GM19452 (cell line): ENCODE measurements around the gene STUB1.
A peak's percentile ranks its signal among the peaks of the same experiment; 100 is the strongest.

Experiments
- ATAC-seq: cut with Tn5 transposase; IDR thresholded peaks from one replicate; pipeline ENCODE4 v1.9.1; 2021; ENCODE audit not compliant: unreplicated experiment

Gene STUB1

GRCh38 chr16:722835-723633 is 42.8 kb downstream of the STUB1 start:
- ATAC-seq = no peak

DNA sequence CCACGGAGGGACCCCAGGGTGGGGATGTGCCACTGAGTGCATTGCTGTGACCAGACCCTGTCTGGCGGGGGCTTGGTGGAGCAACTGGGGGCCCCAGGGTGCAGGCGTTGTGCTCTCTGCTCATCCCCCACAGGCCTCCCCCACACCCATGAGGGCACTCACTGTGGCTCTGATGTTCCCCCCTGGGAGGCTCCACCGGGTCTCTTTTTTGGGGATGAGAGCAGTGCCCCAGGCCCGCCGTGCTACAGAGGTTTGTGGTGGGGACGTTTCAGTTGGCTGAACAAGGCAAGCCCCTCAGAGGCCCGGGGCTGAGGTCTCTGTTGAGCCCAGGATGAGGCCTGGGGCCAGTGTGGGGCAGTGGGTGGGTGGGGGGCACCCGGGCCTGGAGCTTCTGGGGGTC is 43.5 kb downstream of the STUB1 start:
- ATAC-seq = no peak

GRCh38 chr16:724188-725040 is 44.2 kb downstream of the STUB1 start:
- ATAC-seq = no peak

GRCh38 chr16:725041-725376 is 44.8 kb downstream of the STUB1 start:
- no peak for ATAC-seq

DNA sequence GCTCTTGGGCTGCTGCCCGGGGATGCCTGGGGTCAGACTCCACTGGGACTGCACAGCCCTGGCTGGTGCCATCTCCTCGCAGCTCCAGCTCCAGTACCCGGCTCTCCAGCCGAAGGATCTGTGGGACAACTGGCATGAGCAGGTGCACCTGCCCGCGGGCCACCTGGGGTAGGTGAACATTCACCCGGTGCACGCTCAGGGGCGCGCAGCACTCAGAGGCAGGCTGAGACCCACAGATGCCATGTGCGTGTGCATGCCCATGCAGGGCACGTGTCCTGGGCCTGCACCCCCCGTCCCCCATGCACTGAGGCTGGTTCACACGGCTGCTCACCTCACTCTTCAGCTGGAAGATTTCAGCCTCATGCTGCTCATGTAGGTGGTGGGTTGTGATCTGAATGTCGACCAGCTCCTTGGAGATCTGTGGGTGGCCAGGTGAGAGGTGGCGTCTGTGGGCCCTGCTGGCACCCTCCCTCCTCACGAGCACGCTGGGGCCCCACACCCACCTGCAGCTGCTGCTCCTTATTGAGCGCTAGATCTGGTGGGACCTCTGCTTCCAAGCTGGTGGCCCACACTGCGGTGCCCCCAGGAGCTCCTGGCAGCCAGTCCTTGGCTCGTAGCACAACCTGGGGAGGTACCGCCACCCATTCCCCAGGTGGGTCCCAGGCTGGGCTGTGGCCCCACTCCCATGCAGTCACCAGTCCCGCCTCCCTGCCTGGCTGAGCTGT is 45.4 kb downstream of the STUB1 start:
- ATAC-seq = no peak

GRCh38 chr16:726188-726437 is 45.9 kb downstream of the STUB1 start:
- no peak for ATAC-seq

DNA sequence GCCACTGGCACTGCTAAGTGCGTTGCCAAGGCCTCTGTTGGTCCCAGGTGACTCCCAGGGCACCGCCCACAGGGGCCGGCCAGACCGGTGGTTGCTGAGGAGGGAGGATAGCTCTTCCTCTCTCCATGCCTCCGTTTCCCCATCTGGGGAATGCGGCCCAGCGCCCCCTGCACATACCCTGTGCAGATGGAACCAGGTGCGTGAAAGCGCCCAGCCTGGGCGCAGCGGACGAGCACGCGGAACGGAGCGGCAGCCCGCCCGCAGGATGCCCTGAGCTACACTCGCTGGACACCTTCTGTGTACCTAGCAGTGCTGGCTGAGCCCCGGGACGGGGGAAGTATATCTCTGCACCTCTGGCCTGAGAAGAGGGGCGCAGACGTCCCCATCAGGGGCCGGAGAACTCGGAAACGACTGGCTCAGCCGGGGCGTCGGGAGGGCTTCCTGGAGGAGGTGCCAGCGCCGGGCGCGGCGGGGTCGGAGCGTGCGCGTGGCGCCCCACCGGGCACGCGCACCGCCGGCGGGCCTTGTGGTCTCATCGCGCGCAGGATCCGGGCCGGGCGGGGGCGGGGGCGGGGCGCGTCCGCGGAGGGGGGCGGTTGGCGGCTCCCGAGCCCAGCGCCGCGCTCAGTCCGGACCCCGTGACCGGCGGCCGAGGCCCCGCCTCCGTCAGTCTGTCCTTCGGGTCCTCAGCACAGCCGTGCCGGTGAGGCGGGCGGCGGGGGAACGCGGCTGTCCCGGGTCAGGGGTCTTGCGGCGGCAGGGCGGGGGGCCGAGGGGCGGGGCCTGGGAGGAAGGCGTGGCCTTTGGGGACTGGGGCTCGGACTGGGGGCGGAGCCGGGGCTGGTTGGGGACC is 46.5 kb downstream of the STUB1 start, which contains the start of the genes CCDC78 and HAGHL:
TSS of gene CCDC78 (minus strand) at position 6 of the 853 bp plus-strand sequence. CDS start 76 bp downstream, outside the sequence.
TSS of gene HAGHL (plus strand) at position 669 of the 853 bp plus-strand sequence. CDS start 404 bp downstream, outside the sequence.
- peak; percentile 36 for ATAC-seq

DNA sequence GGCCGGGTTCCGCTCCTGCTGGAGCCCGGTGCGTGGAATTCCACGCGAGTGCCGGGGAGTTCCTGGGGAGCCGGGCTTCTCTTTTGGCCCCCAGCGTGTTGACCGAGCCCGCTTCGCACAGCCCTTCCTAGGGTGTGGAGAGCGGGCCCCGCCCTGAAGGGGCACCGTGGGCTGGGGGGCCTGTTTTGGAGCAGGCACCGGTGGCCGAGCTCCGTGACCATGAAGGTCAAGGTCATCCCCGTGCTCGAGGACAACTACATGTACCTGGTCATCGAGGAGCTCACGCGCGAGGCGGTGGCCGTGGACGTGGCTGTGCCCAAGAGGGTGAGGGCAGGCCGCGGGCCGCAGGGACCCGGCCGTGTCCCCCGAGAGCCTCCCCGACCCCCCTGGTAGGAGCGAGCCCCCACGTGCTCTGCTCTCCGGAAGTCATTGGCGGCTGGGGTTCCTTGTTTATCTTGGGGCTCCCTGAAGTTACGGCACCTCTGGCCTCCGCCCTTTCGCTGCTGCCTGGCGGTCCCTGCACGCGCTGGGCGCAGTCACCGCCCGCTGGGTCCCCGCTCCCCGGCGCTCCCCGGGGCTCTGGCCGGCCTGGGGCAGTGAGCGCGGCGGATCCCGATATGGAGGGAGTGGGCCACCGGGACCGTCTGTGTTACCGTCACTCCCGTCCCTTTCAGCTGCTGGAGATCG is 47.2 kb downstream of the STUB1 start:
- ATAC-seq = peak; percentile 3

DNA sequence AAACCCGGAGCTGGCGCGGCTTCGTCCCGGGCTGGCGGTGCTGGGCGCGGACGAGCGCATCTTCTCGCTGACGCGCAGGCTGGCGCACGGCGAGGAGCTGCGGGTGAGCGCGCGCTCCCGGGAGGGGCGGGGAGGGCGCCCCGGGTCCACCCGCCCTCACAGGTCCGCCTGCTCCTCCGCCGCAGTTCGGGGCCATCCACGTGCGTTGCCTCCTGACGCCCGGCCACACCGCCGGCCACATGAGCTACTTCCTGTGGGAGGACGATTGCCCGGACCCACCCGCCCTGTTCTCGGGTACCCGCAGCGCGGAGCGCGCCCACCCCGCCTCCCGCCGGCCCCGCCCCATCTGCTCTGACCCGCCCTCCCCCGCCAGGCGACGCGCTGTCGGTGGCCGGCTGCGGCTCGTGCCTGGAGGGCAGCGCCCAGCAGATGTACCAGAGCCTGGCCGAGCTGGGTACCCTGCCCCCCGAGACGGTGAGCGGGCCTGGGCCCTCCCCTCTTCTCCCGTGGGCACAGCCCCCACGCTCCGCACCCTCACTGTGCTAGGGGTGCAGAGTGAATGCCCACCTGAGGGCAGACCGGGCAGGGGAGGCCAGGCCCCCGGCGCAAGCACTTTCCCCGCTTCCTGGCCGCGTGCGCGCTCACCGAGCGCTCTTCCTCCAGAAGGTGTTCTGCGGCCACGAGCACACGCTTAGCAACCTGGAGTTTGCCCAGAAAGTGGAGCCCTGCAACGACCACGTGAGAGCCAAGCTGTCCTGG is 48.1 kb downstream of the STUB1 start:
- ATAC-seq = no peak

- no peak for ATAC-seq
Measured at GRCh38 chr16:728890-729744, 48.9 kb downstream of the STUB1 start.

DNA sequence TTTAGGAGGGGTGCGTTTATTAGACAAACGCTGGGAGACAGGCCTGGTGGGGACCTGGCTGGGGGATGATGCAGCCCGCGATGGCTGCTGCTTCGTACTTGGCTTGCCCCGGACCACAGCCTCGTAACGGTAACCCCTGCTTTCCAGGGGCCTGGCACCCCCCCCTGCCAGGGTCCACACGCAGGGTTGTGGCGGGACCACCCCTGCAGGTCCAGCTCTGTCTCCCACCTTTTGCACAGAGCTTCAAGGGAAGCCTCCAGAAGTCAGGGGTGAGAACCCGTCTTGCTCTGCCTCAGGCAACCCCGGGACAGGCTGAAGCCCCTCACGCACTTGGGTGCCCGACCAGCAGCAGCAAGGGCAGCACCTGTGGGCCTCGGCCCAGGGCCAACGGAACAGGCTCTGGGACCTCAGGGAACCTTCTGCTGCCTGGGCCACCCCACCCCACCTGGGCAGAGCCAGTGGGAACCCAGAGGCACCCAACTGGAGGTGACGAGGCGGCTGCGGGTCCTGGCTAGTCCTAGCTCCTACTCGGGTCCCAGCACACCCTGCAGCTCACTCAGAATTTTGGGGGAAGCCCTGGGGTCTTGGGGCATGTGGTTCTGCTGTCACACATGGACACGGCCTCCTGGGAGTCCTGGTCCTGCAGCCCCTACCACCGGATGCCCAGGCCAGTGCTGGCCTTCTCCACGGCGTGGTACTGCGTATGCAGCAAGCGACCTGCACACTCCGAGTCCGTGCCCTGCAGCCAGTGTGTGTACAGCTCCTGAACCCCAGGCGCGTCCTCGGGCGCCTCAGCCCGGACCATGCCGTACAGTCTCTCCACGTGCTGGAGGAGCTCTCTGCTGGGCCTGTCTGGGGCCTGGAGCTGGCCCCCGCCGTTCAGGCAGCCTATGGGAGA is 49.8 kb downstream of the STUB1 start:
- no peak for ATAC-seq

DNA sequence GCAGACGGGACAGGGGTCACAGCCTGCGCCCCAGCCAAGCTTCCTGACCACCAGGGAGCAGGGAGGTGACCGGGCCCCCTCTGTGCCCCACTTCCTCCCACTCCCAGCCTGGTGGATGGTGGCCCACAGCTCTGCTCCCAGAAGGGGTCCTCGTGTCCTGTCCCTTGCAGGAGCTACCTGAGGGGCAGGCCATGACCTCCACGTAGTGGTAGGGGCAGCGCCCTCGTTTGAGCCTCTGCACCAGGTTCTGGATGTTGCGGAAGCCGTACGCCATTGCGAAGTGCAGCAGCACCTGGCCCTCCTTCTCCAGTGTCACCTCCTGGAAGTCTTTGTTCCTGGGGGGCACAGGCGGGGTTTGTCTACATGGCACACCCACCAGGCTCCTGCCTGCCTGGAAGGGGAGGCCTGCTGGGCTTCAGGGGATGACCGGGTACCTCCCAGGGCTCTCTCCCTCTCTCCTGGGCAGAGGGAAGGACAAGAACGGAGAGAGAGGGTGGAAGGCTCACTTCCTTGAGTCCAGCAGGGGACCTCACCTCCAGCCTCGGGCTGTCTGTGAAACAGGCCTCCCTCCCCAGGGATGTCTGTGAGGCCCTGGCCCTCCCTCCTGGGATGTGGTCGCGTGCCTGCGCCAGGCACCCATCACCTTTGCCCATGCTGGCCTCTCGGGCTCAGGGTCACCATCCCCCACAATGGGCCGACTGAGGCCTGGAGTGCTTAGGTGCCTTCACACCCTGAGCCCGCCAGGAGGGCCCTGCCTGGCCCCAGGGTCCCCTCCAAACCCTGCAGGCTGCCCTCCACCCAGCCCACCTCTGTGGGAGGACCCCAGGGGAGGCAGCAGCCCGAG is 50.7 kb downstream of the STUB1 start:
- ATAC-seq = no peak

- no peak for ATAC-seq
Measured at GRCh38 chr16:732332-732731, 52.1 kb downstream of the STUB1 start.
